PFSK-1 (cell line): ENCODE data around the gene GRIK1.

Source experiments
- POLR2AphosphoS5 ChIP-seq: IDR thresholded peaks from 2 replicates; pipeline ENCODE4 v1.6.1; 2012; ENCODE audit warnings: low read depth, mild to moderate bottlenecking, control low read depth, low read length, moderate library complexity
- REST ChIP-seq, 2 experiments: IDR thresholded peaks; 2 replicates each; pipeline versions ENCODE4 v1.6.1 to v1.8.0; 2011 to 2012; ENCODE audit warnings: low read depth in 2 of 2, low read length in 2 of 2, control low read depth in 1 of 2, inconsistent platforms in 1 of 2, mild to moderate bottlenecking in 1 of 2, moderate library complexity in 1 of 2; ENCODE audit not compliant: insufficient read depth in 1 of 2
- SIN3A ChIP-seq: IDR thresholded peaks from 2 replicates; pipeline ENCODE4 v1.6.1; 2012; ENCODE audit warnings: mild to moderate bottlenecking, low read length, moderate library complexity, borderline replicate concordance; ENCODE audit not compliant: insufficient read depth
- TAF1 ChIP-seq: IDR thresholded peaks from 2 replicates; pipeline ENCODE4 v1.6.1; 2012; ENCODE audit warnings: low read length, control low read depth, borderline replicate concordance; ENCODE audit not compliant: insufficient read depth

- TF ChIP-seq REST (IDR thresholded peaks at IDR 0.05; ENCODE audit: insufficient read depth in 1 of 2, low read depth in 2 of 2, low read length in 2 of 2) (no peak), POLR2AphosphoS5 (no peak), SIN3A (no peak), TAF1 (no peak)
Measured at GRCh38 chr21:29654855-29655254, 284.9 kb downstream of the GRIK1 start.
